GM12874 (cell line): Measurements from ENCODE around the gene NPW.
A peak's percentile ranks its signal among the peaks of the same experiment; 100 is the strongest.

Experiments
- TF ChIP-seq, protein P1 (sequence below): IDR thresholded peaks from 2 replicates; pipeline ENCODE4 v1.5.1; 2011; ENCODE audit warnings: low read depth, mild to moderate bottlenecking, control low read depth, low read length, moderate library complexity; ENCODE audit not compliant: insufficient read depth

The NPW gene

DNA sequence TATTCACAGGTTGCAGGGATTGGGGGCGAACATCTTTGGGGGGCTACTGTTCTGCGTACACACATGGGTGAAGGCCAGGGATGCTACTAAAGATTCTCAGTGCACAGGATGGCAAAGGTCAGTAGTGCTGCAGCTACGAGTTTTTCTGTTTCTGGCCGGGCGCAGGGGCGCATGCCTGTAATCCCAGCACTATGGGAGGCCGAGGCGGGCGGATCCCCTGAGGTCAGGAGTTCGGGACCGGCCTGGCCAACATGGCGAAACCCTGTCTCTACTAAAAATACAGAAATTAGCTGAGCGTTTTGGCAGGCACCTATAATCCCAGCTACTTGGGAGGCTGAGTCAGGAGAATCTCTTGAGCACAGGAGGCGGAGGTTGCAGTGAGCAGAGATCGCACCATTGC, 6.1 kb upstream of the NPW start:
- TF ChIP-seq, protein P1, sequence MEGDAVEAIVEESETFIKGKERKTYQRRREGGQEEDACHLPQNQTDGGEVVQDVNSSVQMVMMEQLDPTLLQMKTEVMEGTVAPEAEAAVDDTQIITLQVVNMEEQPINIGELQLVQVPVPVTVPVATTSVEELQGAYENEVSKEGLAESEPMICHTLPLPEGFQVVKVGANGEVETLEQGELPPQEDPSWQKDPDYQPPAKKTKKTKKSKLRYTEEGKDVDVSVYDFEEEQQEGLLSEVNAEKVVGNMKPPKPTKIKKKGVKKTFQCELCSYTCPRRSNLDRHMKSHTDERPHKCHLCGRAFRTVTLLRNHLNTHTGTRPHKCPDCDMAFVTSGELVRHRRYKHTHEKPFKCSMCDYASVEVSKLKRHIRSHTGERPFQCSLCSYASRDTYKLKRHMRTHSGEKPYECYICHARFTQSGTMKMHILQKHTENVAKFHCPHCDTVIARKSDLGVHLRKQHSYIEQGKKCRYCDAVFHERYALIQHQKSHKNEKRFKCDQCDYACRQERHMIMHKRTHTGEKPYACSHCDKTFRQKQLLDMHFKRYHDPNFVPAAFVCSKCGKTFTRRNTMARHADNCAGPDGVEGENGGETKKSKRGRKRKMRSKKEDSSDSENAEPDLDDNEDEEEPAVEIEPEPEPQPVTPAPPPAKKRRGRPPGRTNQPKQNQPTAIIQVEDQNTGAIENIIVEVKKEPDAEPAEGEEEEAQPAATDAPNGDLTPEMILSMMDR, result no peak

- TF ChIP-seq, protein P1, result no peak
Measured at GRCh38 chr16:2015117-2015946, 4.3 kb upstream of the NPW start.

DNA sequence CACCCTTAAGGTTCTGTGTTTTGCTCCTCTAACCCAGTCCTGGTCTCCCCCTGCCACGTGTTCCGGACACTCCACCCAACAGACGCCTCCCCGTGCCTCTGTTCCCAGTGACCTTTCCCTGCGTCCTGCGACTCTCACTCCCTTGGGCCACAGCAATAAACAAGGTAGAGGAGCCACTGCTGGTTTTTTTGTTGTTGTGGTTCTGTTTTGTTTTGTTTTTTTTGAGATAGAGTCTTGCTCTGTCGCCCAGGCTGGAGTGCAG, 3.7 kb upstream of the NPW start:
- TF ChIP-seq, protein P1, result no peak

GRCh38 chr16:2016407-2016922, 3.1 kb upstream of the NPW start:
- TF ChIP-seq, protein P1, result peak; percentile 64

- TF ChIP-seq, protein P1, result no peak
Measured at GRCh38 chr16:2019921-2020831, 591 bp downstream of the NPW start.

DNA sequence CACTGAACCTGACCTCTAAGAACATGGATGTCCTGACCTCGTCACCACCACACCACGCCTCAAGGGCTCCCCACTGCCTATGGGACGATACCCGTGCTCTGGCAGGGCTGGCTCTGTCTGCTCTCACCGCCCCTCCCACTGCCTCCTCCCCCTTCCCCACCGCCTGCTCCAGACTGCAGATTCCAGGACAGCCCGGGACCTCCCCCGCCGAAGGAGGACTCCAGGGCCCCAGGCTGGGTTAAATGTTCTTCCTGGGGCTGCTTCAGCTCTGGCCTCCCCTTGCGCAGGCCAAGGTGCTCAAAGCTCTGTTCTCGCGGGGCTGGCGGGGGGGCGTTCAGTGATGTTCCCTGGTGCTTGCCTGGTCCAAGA, 3.1 kb downstream of the NPW start:
- TF ChIP-seq, protein P1, result no peak
